Common myeloid progenitor, CD34-positive (primary cell): ENCODE measurements around the gene PPP1R8.
"Not testable (repeated sequence)": the region's sequence is repeated elsewhere in the genome, so short reads cannot be mapped to it uniquely, and the experiment has no call there.

ENCODE experiments used
- CTCF ChIA-PET: fragments of 350-600 bp; sonication (Branson Sonifier 250); formaldehyde crosslinking; loops from one replicate; lab custom pipeline; 2021; ENCODE audit warnings: antibody characterized with exemption; lab: Charles Lee
- POLR2A ChIA-PET: fragments of 350-600 bp; sonication (Branson Sonifier 250); formaldehyde crosslinking; loops from one replicate; lab custom pipeline; 2021; ENCODE audit warnings: antibody characterized with exemption; lab: Charles Lee
- DNase-seq, 3 donors: peaks; one replicate each; pipeline versions ENCODE4 v3.0.0 to v3.0.0-alpha.2; 2013
- H3K27ac ChIP-seq, 2 experiments: 1 replicate in 1 of 2; 2 replicates in 1 of 2; pipeline ENCODE4 v1.7.0; 2013; ENCODE audit warnings: inconsistent platforms in 2 of 2, low read length in 2 of 2, mild to moderate bottlenecking in 2 of 2, low read depth in 1 of 2, moderate library complexity in 1 of 2; ENCODE audit not compliant: severe bottlenecking in 2 of 2, insufficient read depth in 1 of 2, poor library complexity in 1 of 2
- H3K27me3 ChIP-seq, 5 experiments: replicated peaks in 2 of 5; 1 replicate in 3 of 5; 2 replicates in 2 of 5; pipeline versions ENCODE4 v1.6.1 to v1.7.0; 2013; ENCODE audit warnings: low read length in 4 of 5, mild to moderate bottlenecking in 2 of 5, moderate library complexity in 2 of 5, inconsistent platforms in 1 of 5; ENCODE audit not compliant: insufficient read depth in 5 of 5, control insufficient read depth in 4 of 5
- H3K36me3 ChIP-seq, 4 experiments: 1 replicate in 2 of 4; 2 replicates in 2 of 4; pipeline versions ENCODE4 v1.6.1 to v1.7.0; 2013; ENCODE audit warnings: low read length in 3 of 4, control low read depth in 1 of 4, mild to moderate bottlenecking in 1 of 4; ENCODE audit not compliant: control insufficient read depth in 4 of 4, insufficient read depth in 4 of 4
- H3K4me1 ChIP-seq, 4 experiments: 1 replicate in 3 of 4; 2 replicates in 1 of 4; pipeline versions ENCODE4 v1.6.1 to v1.7.1; 2013; ENCODE audit warnings: low read length in 3 of 4, mild to moderate bottlenecking in 3 of 4, control low read depth in 1 of 4, inconsistent platforms in 1 of 4, moderate library complexity in 1 of 4; ENCODE audit not compliant: control insufficient read depth in 4 of 4, insufficient read depth in 4 of 4; ENCODE audit errors: control extremely low read depth in 1 of 4
- H3K4me3 ChIP-seq, 7 experiments: 1 replicate in 4 of 7; 2 replicates in 3 of 7; pipeline versions ENCODE4 v1.5.1 to v1.7.0; 2013; ENCODE audit warnings: mild to moderate bottlenecking in 7 of 7, low read length in 6 of 7, moderate library complexity in 6 of 7, inconsistent platforms in 2 of 7, low read depth in 2 of 7, control low read depth in 1 of 7; ENCODE audit not compliant: insufficient read depth in 4 of 7, control insufficient read depth in 1 of 7; ENCODE audit errors: extremely low read depth in 1 of 7
- H3K9me3 ChIP-seq, 5 experiments: 1 replicate in 4 of 5; 2 replicates in 1 of 5; pipeline versions ENCODE4 v1.6.1 to v1.7.1; 2013; ENCODE audit warnings: low read length in 4 of 5, mild to moderate bottlenecking in 2 of 5, inconsistent platforms in 1 of 5, low read depth in 1 of 5, moderate library complexity in 1 of 5; ENCODE audit not compliant: control insufficient read depth in 4 of 5, insufficient read depth in 2 of 5; ENCODE audit errors: control extremely low read depth in 1 of 5
- whole genome bisulfite sequencing: methylation state at CpG from one replicate; pipeline ENCODE4 v1.1.5; 2013; ENCODE audit not compliant: insufficient coverage; 5-methylcytosine and 5-hydroxymethylcytosine counted together

Gene PPP1R8

GRCh38 chr1:27811741-27812500 is 18.7 kb upstream of the PPP1R8 start:
- WGBS, result 100% methylated on average over 3 of the region's 6 CpGs
- ChIA-PET POLR2A (no interaction called here), CTCF (no interaction called here)
- H3K27ac ChIP-seq, result no peak overlapping the region
- H3K36me3 ChIP-seq, result peaks cover 6 to 22% (median 18%) of the 10 kb centered on the region in 4 experiments
- H3K27me3 ChIP-seq, result no peaks in the 10 kb centered on the region
- no peaks in the 10 kb centered on the region for H3K4me1 ChIP-seq
- DNase-seq, result no peak
- H3K9me3 ChIP-seq, result no peaks in the 10 kb centered on the region
- H3K4me3 ChIP-seq, result no peak overlapping the region

GRCh38 chr1:27816921-27817630 is 13.5 kb upstream of the PPP1R8 start:
- no peaks in the 10 kb centered on the region for H3K9me3 ChIP-seq
- CTCF ChIA-PET, result interaction anchor here (0.6 to 1.1 kb wide), 4 partner anchors 17 to 405 kb away, joined by 3 to 4 read pairs (median 4); no protein-coding TSS in a partner anchor
- WGBS, result 100% methylated on average over 1 of the region's 2 CpGs
- H3K27ac ChIP-seq, result no peak overlapping the region
- no peaks in the 10 kb centered on the region for H3K27me3 ChIP-seq
- peaks cover 6 to 52% (median 33%) of the 10 kb centered on the region in 4 experiments for H3K36me3 ChIP-seq
- POLR2A ChIA-PET, result no interaction called here
- no peak overlapping the region for H3K4me3 ChIP-seq
- no peak for DNase-seq
- no peaks in the 10 kb centered on the region for H3K4me1 ChIP-seq

- H3K4me1 ChIP-seq, result no peaks in the 10 kb centered on the region
- 100% methylated on average over 4 of the region's 8 CpGs for WGBS
- no peak for DNase-seq
- H3K4me3 ChIP-seq, result no peak overlapping the region
- no peaks in the 10 kb centered on the region for H3K9me3 ChIP-seq
- no peak overlapping the region for H3K27ac ChIP-seq
- no peaks in the 10 kb centered on the region for H3K27me3 ChIP-seq
- H3K36me3 ChIP-seq, result peaks cover 2 to 38% (median 19%) of the 10 kb centered on the region in 4 experiments
- CTCF ChIA-PET, result no interaction called here
- POLR2A ChIA-PET, result interaction anchor here (0.5 kb wide), 1 partner anchor 758 kb away, joined by 8 read pairs; no protein-coding TSS in a partner anchor
Measured at GRCh38 chr1:27821761-27822315, 8.7 kb upstream of the PPP1R8 start.

- H3K36me3 ChIP-seq, result peaks cover 1 to 26% (median 13%) of the 10 kb centered on the region in 4 experiments
- no peak overlapping the region for H3K4me3 ChIP-seq
- no peaks in the 10 kb centered on the region for H3K9me3 ChIP-seq
- DNase-seq, result no peak
- H3K4me1 ChIP-seq, result no peaks in the 10 kb centered on the region
- ChIA-PET CTCF (no interaction called here), POLR2A (no interaction called here)
- H3K27ac ChIP-seq, result no peak overlapping the region
- WGBS, result 100% methylated on average over 1 of the region's 4 CpGs
- no peaks in the 10 kb centered on the region for H3K27me3 ChIP-seq
Measured at GRCh38 chr1:27823784-27824183, 6.8 kb upstream of the PPP1R8 start.

GRCh38 chr1:27824411-27824810 is 6.2 kb upstream of the PPP1R8 start:
- ChIA-PET CTCF (no interaction called here), POLR2A (no interaction called here)
- Histone ChIP-seq H3K4me1 (no peaks in the 10 kb centered on the region), H3K4me3 (no peak overlapping the region), H3K27me3 (no peaks in the 10 kb centered on the region), H3K9me3 (no peaks in the 10 kb centered on the region), H3K27ac (no peak overlapping the region), H3K36me3 (peaks cover 0 to 21% (median 11%) of the 10 kb centered on the region in 4 experiments)
- DNase-seq, result no peak
- WGBS, result no CpG with 5 or more reads among the region's 4 CpGs

- 100% methylated on average over 1 of the region's 4 CpGs for WGBS
- Histone ChIP-seq H3K36me3 (peaks cover 0 to 18% (median 13%) of the 10 kb centered on the region in 4 experiments), H3K4me3 (peak overlapping the region in 3 of 7 experiments; percentile 90 to 96 (median 95)), H3K27ac (peak overlapping the region in 1 of 2 experiments; percentile 96), H3K4me1 (peaks cover 6 to 18% (median 12%) of the 10 kb centered on the region in 4 experiments)
- H3K27me3 ChIP-seq, H3K9me3 ChIP-seq, POLR2A ChIA-PET, CTCF ChIA-PET, DNase-seq: not testable (repeated sequence)
Measured at GRCh38 chr1:27829339-27829960, 1.1 kb upstream of the PPP1R8 start.
